Astrocyte (in vitro differentiated cells and primary cell): ENCODE data around the gene NT5C1A. TPM values are rescaled to one million over a fixed set of nuclear protein-coding genes. Genes with fewer than 3 reads are reported as not detected.

Source experiments
- DNase-seq: peaks from one replicate; pipeline ENCODE4 v3.0.0-alpha.2; 2010; ENCODE audit warnings: low read depth
- FAIRE-seq: peaks from 2 replicates; lab custom pipeline; 2011; peaks lifted over from hg19 to GRCh38; lab: Jason Lieb, UNC
- H2AFZ ChIP-seq: 2 replicates; pipeline ENCODE4 v1.6.0; 2012; ENCODE audit warnings: low read depth, low read length, inconsistent platforms
- H3K27ac ChIP-seq: 2 replicates; pipeline ENCODE4 v1.5.1; 2011; ENCODE audit warnings: low read depth, low read length, inconsistent platforms
- H3K27me3 ChIP-seq: 2 replicates; pipeline ENCODE4 v1.6.0; 2011; ENCODE audit warnings: low read length, inconsistent platforms; ENCODE audit not compliant: insufficient read depth
- H3K36me3 ChIP-seq: 2 replicates; pipeline ENCODE4 v1.5.1; 2011; ENCODE audit warnings: low read length, inconsistent platforms; ENCODE audit not compliant: insufficient read depth
- H3K4me1 ChIP-seq: 2 replicates; pipeline ENCODE4 v1.5.1; 2011; ENCODE audit warnings: low read length, inconsistent platforms; ENCODE audit not compliant: insufficient read depth
- H3K4me2 ChIP-seq: 2 replicates; pipeline ENCODE4 v1.6.0; 2012; ENCODE audit warnings: low read length, inconsistent platforms
- H3K4me3 ChIP-seq: 2 replicates; pipeline ENCODE4 v1.5.1; 2011; ENCODE audit warnings: low read depth, mild to moderate bottlenecking, low read length, inconsistent platforms; ENCODE audit not compliant: insufficient read depth
- H3K79me2 ChIP-seq: 2 replicates; pipeline ENCODE4 v1.6.0; 2012; ENCODE audit warnings: mild to moderate bottlenecking, low read length, inconsistent platforms; ENCODE audit not compliant: insufficient read depth
- H3K9ac ChIP-seq: 2 replicates; pipeline ENCODE4 v1.6.0; 2012; ENCODE audit warnings: mild to moderate bottlenecking, low read length, inconsistent platforms
- H3K9me3 ChIP-seq: 2 replicates; pipeline ENCODE4 v1.5.1; 2012; ENCODE audit warnings: low read depth, mild to moderate bottlenecking, low read length, inconsistent platforms; ENCODE audit not compliant: insufficient read depth
- H4K20me1 ChIP-seq: 2 replicates; pipeline ENCODE4 v1.6.0; 2012; ENCODE audit warnings: low read length, inconsistent platforms; ENCODE audit not compliant: insufficient read depth
- H3K27ac Mint-ChIP-seq: one replicate; pipeline ENCODE4 v1.8.0; 2021; ENCODE audit warnings: mild to moderate bottlenecking, mixed read lengths; ENCODE audit not compliant: unreplicated experiment
- H3K27me3 Mint-ChIP-seq: one replicate; pipeline ENCODE4 v1.8.0; 2021; ENCODE audit warnings: low read depth, mixed read lengths; ENCODE audit not compliant: unreplicated experiment
- H3K36me3 Mint-ChIP-seq: one replicate; pipeline ENCODE4 v1.8.0; 2021; ENCODE audit warnings: low read depth, mixed read lengths; ENCODE audit not compliant: unreplicated experiment
- H3K4me1 Mint-ChIP-seq: one replicate; pipeline ENCODE4 v1.8.0; 2021; ENCODE audit warnings: low read depth, mixed read lengths; ENCODE audit not compliant: unreplicated experiment
- H3K4me3 Mint-ChIP-seq: one replicate; pipeline ENCODE4 v1.8.0; 2021; ENCODE audit warnings: mild to moderate bottlenecking, moderate library complexity, mixed read lengths; ENCODE audit not compliant: unreplicated experiment
- H3K9me3 Mint-ChIP-seq: one replicate; pipeline ENCODE4 v1.8.0; 2021; ENCODE audit warnings: mild to moderate bottlenecking, mixed read lengths; ENCODE audit not compliant: unreplicated experiment
- EZH2 ChIP-seq: IDR thresholded peaks from 2 replicates; pipeline ENCODE4 v1.6.1; 2012; ENCODE audit warnings: mild to moderate bottlenecking, low read length, inconsistent platforms; ENCODE audit not compliant: insufficient read depth
- total RNA-seq: library from RNA; stranded (reverse); gene quantifications from 2 replicates; pipeline ENCODE4 v1.2.1, GENCODE V29; 2021
- TF ChIP-seq, protein P1 (sequence below): IDR thresholded peaks from 2 replicates; pipeline ENCODE4 v1.5.1; 2011; ENCODE audit warnings: low read depth, mild to moderate bottlenecking, inconsistent platforms, low read length, moderate library complexity; ENCODE audit not compliant: insufficient read depth

Gene NT5C1A
- total RNA-seq, 1 donor from 2014 or later = 0.20 TPM

DNA sequence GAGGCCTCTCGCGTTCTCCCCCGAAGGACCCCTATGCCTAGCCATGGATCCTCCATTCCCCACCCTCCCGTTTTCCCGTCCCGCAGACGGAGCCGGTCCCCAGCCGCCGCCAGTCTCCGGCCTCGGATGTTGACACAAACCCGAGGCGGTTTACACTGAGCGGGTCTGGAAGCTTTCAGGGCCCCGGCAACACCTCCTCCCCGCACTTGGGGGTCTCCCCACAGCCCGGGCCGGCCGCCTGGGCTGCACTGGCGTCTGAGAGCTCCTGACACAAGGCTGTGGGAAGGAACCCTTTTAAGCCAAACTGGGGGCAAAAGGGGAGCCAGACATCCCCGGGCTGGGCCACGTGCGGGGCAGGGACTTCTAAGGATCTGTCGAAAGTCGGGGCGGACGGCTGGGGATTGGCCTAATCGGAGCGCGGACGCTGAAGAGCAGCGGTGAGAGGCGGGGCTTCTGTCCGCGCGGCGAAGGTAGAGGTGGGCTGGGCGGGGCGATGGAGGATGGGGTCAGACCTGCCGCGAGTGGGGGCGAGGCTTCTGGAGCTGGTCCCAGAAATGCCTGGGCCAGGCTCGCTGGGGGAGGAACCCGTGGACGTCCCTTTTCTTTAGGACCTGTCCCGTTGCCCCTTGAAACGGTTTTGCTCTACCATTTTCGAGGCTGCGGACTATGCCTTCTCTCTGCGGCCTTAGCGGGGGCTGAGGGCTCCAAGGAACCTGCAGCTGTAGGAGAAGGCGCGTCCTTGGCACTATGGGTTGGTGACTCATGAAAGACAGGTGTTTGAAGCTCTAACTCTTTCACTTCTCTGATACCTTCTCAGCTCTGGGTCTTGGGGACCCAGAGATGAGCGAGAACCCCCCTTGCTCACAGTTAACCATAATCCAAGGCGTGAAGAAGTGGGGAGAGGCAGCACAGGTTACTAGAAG, 20.5 kb upstream of the NT5C1A start:
- Histone ChIP-seq H3K27ac (no peak overlapping the region), H2AFZ (no peak overlapping the region), H3K4me1 (peaks cover 4% of the 10 kb centered on the region), H3K79me2 (no peaks in the 10 kb centered on the region), H3K4me3 (peak overlapping the region; percentile 10), H4K20me1 (peaks cover 4% of the 10 kb centered on the region), H3K27me3 (peaks cover 86% of the 10 kb centered on the region), H3K9me3 (no peaks in the 10 kb centered on the region), H3K36me3 (no peaks in the 10 kb centered on the region), H3K9ac (no peak overlapping the region), H3K4me2 (peak overlapping the region; percentile 80)
- TF ChIP-seq, protein P1, sequence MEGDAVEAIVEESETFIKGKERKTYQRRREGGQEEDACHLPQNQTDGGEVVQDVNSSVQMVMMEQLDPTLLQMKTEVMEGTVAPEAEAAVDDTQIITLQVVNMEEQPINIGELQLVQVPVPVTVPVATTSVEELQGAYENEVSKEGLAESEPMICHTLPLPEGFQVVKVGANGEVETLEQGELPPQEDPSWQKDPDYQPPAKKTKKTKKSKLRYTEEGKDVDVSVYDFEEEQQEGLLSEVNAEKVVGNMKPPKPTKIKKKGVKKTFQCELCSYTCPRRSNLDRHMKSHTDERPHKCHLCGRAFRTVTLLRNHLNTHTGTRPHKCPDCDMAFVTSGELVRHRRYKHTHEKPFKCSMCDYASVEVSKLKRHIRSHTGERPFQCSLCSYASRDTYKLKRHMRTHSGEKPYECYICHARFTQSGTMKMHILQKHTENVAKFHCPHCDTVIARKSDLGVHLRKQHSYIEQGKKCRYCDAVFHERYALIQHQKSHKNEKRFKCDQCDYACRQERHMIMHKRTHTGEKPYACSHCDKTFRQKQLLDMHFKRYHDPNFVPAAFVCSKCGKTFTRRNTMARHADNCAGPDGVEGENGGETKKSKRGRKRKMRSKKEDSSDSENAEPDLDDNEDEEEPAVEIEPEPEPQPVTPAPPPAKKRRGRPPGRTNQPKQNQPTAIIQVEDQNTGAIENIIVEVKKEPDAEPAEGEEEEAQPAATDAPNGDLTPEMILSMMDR = no peak
- TF ChIP-seq EZH2 = peak; percentile 94
- H3K4me1 Mint-ChIP-seq = peaks cover 14% of the 10 kb centered on the region
- FAIRE-seq (no peak), DNase-seq (no peak)
- peaks cover 2% of the 10 kb centered on the region for H3K9me3 Mint-ChIP-seq
- no peak overlapping the region for H3K27ac Mint-ChIP-seq
- peaks cover 71% of the 10 kb centered on the region for H3K27me3 Mint-ChIP-seq
- no peak overlapping the region for H3K4me3 Mint-ChIP-seq
- H3K36me3 Mint-ChIP-seq = no peaks in the 10 kb centered on the region

DNA sequence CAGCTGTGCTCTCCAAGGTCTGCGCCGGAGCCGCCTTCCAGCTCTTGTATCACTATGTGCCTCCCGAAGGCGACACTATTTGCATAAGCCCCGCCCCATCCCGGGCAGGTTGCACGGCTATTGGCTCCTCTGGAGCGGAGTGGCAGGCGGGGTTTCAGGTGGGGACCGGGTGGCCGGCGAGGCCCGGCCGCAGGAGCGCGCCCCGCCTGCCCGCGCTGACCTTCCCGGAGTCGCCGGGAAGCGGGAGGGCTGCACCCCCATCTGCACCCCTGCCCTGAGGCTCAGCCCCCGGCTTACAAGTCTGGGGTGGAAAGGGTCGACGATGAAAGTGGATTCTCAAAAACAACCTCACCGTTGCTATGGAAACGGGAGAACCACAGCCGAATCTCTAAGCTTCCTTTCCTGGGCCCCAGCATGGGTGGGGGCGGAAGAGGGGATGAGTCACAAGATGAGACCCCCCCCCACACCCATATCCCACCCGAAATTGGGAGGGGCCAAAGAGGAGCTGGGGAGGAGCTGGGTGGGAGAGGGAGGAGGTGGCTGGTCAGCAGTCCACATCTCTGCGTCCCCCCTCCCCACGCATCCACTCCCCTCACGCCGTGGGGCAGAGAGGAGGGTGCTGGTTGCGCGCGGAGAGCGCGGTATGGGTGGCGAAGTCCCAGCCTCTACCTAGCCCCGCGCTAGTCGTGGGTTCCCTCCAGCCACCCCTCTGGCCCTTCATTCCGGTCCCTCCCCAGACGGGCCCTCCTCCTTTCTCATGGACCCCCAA, 19.7 kb upstream of the NT5C1A start, which contains the start of gene HPCAL4:
Gene HPCAL4, minus strand, starts transcription at position 51 of the 769 bp plus-strand sequence. CDS start 6,830 bp downstream, outside the sequence.
- H3K9me3 Mint-ChIP-seq = peaks cover 2% of the 10 kb centered on the region
- H3K4me3 ChIP-seq = peak within 1 kb of the TSS; percentile 10
- TF ChIP-seq, protein P1 = no peak
- TF ChIP-seq EZH2 = no peak
- H3K27me3 Mint-ChIP-seq = peaks cover 70% of the 10 kb centered on the region
- H3K4me3 Mint-ChIP-seq = no peak within 1 kb of the TSS
- H3K36me3 Mint-ChIP-seq = no peaks in the 10 kb centered on the region
- no peaks in the 10 kb centered on the region for H3K36me3 ChIP-seq
- H3K4me1 ChIP-seq = peaks cover 4% of the 10 kb centered on the region
- H3K27ac Mint-ChIP-seq = peak within 1 kb of the TSS; percentile 47
- H3K9ac ChIP-seq = no peak within 1 kb of the TSS
- DNase-seq (peak; percentile 44), FAIRE-seq (no peak)
- H3K27me3 ChIP-seq = peaks cover 87% of the 10 kb centered on the region
- peak within 1 kb of the TSS; percentile 80 for H3K4me2 ChIP-seq
- H4K20me1 ChIP-seq = peaks cover 4% of the 10 kb centered on the region
- H3K27ac ChIP-seq = no peak within 1 kb of the TSS
- no peaks in the 10 kb centered on the region for H3K9me3 ChIP-seq
- no peak within 1 kb of the TSS for H2AFZ ChIP-seq
- peaks cover 16% of the 10 kb centered on the region for H3K4me1 Mint-ChIP-seq
- H3K79me2 ChIP-seq = no peaks in the 10 kb centered on the region
